ENCODE data around the gene DLG2. TPM values are rescaled to one million over a fixed set of nuclear protein-coding genes. Genes with fewer than 3 reads are reported as not detected.

Gene DLG2
- total and polyA plus RNA-seq, 9 of the 15 experiments (the other 6 are each of a cell fraction or from before 2014, with no cell fraction given) = 0.52 to 1.6 (median 0.95) TPM

GRCh38 chr11:83649528-83649855 is 1977.7 kb downstream of the DLG2 start:
- ChIA-PET CTCF (ENCODE audit: low intra/inter-chr PET ratio) (no interaction called here), POLR2A (no interaction called here)
- H3K27me3 ChIP-seq (ENCODE audit: control insufficient read depth in 2 of 2, insufficient read depth in 2 of 2, low read length in 2 of 2) = no peaks in the 10 kb centered on the region
- 0 out of 2 replicates have a peak, but pooled peaks have one; percentile 18 for TF ChIP-seq MAFF (IDR thresholded peaks at IDR 0.05; ENCODE audit: low read length)
- TF ChIP-seq ZNF780A (CRISPR knock-in tag; IDR thresholded peaks at IDR 0.05) = no peak
- TF ChIP-seq STAT6 (CRISPR knock-in tag; IDR thresholded peaks at IDR 0.05) = no peak
- TF ChIP-seq ZNF408 (CRISPR knock-in tag; IDR thresholded peaks at IDR 0.05; ENCODE audit: low read depth) = no peak
- peak; percentile 13; the same call in 1 of the 2 replicates for TF ChIP-seq ZNF316 (IDR thresholded peaks at IDR 0.05)
- TF ChIP-seq HIVEP1 (CRISPR knock-in tag; IDR thresholded peaks at IDR 0.05) = no peak
- TF ChIP-seq BRD9 (IDR thresholded peaks at IDR 0.05; ENCODE audit: low read depth, partially characterized antibody) = no peak
- no peak for TF ChIP-seq FOXA1 (IDR thresholded peaks at IDR 0.05; ENCODE audit: borderline replicate concordance)
- no peak for TF ChIP-seq ZNF384 (IDR thresholded peaks at IDR 0.05; ENCODE audit: low read depth, low read length)
- TF ChIP-seq CHCHD3 (CRISPR knock-in tag; IDR thresholded peaks at IDR 0.05) = no peak
- TF ChIP-seq OTX1 (CRISPR knock-in tag; IDR thresholded peaks at IDR 0.05) = no peak
- ATAC-seq (no peak), FAIRE-seq (no peak), DNase-seq (ENCODE audit: extremely low read depth in 1 of 4, low spot score in 3 of 4) (no peak)
- H3K4me2 ChIP-seq (ENCODE audit: insufficient read depth, low read length) = no peak overlapping the region
- H4K20me1 ChIP-seq (replicated peaks; ENCODE audit: control insufficient read depth, insufficient read depth, low read length) = no peaks in the 10 kb centered on the region
- no peak overlapping the region for H3K4me3 ChIP-seq
- no peaks in the 10 kb centered on the region for H3K9me3 ChIP-seq (replicated peaks; ENCODE audit: control insufficient read depth, insufficient read depth, low read depth, low read length)
- no peak overlapping the region for H2AFZ ChIP-seq (ENCODE audit: low read depth, low read length)
- H3K36me3 ChIP-seq (ENCODE audit: control insufficient read depth, insufficient read depth, low read length) = no peaks in the 10 kb centered on the region
- intact Hi-C loops (cut with micrococcal nuclease) = no loop called here
- no peaks in the 10 kb centered on the region for H3K4me1 ChIP-seq (replicated peaks in 1 of 2; ENCODE audit: control insufficient read depth in 2 of 2, insufficient read depth in 2 of 2, low read length in 2 of 2)
- WGBS (ENCODE audit: insufficient coverage, low coverage, missing lambda C conversion rate) = 0% methylated on average over 1 of the region's 1 CpG
- BruUV-seq (replicated peaks) = no TSS peak
- no peaks in the 10 kb centered on the region for H3K79me2 ChIP-seq (ENCODE audit: control insufficient read depth, insufficient read depth, low read length)
- no peak overlapping the region for H3K9ac ChIP-seq (ENCODE audit: insufficient read depth in 1 of 2, low read depth in 2 of 2, low read length in 2 of 2)
- no peak overlapping the region for H3K27ac ChIP-seq (ENCODE audit: extremely low read depth, low read depth, low read length)
- in situ Hi-C loops (cut with MboI) = no loop called here
- H3K9me1 ChIP-seq (ENCODE audit: control insufficient read depth, insufficient read depth, low read length) = no peaks in the 10 kb centered on the region

Data from K562 (cell line).